ENCODE measurements around the gene ZNF521.

Gene ZNF521

GRCh38 chr18:25111377-25112288 is 240.3 kb downstream of the ZNF521 start:
- no peak for DNase-seq

DNA sequence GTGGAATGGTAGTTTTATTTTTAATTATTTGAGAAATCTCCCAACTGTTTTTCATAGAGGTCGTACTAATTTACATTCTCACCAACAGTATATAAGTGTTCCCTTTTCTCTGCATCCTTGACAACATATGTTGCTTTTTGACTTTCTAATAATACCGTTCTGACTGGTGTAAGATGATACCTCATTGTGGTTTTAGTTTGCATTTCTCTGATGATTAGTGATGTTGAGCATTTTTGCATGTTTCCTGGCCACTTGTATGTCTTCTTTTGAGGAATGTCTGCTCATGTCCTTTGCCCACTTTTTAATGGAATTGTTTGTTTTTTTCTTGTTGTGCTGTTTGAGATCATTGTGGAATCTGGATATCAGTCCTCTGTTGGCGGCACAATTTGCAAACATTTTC is 242.5 kb downstream of the ZNF521 start:
- no peak for DNase-seq

- DNase-seq = no peak
Observed at GRCh38 chr18:25103468-25104155, 248.4 kb downstream of the ZNF521 start.

- no peak for DNase-seq
Observed at GRCh38 chr18:25102662-25103061, 249.3 kb downstream of the ZNF521 start.

DNA sequence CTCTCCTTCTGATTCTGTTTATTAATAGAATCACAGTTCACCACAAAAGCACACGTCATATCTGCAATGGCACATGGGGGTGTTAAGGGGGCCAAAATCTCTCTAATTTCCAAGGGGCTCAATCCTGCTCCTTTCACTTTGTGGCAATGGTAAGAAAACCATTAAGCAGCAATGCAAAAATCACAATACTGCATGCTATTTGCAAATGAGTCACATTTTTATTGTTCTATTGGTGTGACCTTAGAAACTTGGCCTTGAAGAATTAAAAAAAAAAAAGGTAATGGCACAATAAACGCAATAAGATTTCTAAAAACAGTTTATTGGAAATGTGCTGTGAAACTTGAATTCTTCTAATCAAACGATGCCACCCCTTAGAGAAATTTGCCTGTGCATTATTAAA is 251.5 kb downstream of the ZNF521 start:
- DNase-seq = no peak

GRCh38 chr18:25099895-25100294 is 252.1 kb downstream of the ZNF521 start:
- DNase-seq = no peak

DNA sequence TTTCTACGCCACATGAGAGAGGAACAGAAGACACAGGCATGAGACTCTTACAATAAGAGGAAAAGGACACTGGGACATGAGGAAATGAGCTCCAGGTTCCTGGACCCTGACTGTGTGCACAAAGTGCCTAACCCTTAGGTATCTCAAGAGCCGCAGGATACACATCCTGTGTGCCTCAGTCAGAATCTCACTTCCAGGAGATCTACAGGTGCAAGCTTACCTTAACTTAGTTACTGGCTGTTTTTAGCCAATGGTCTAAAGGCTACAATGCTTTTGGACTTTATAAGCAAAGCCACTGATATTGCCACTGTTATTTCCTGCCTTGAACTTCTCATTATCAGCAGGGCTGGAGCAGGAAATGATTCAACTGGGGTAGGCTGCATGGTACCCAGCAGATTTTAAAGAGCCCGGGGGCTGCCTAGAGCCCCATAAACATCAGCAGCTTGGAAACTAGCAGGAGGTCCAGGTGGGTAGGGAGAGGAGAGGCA is 254.4 kb downstream of the ZNF521 start:
- no peak for DNase-seq

- no peak for DNase-seq
Observed at GRCh38 chr18:25097057-25097456, 254.9 kb downstream of the ZNF521 start.

- DNase-seq = no peak
Observed at GRCh38 chr18:25093141-25093540, 258.8 kb downstream of the ZNF521 start.

DNA sequence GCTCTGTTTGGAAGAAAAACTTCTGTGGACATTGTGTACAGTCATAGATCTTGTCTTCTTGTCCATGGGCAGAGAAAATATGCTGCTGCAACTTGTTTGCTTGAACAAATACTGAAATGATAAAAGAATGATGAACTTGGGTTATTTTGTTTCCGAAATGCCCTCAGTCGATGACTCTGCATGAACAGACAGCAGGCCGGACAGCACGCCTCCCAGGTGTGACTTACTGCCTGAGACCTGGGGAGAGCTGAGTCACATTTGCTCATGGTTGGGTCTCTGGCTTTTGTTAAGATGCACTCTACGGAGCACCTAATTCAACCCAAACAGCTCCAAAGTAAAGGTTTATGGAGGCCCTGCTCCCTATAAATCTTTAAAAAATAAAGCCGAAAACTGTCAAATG is 262.5 kb downstream of the ZNF521 start:
- no peak for DNase-seq

DNA sequence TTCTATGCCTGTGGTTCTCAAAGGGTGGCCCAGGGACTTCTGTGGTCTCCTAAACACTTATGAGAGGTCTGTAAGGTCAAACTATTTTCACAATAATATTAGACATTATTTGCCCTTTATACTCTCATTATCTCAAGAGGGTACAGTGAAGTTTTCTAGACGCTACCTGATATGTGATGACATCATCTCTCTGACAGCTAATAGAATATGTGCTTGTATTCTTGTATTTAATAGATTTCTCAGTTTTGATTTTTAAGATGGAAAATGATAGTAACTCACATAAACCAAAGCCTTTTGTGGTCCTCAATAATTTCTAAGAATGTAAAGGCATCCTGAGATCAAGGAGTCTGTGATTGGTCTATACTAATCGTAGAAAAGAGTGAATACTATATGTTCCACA is 265.1 kb downstream of the ZNF521 start:
- no peak for DNase-seq

- no peak for DNase-seq
Observed at GRCh38 chr18:25081001-25081400, 271.0 kb downstream of the ZNF521 start.

- no peak for DNase-seq
Observed at GRCh38 chr18:25080211-25080610, 271.8 kb downstream of the ZNF521 start.

DNA sequence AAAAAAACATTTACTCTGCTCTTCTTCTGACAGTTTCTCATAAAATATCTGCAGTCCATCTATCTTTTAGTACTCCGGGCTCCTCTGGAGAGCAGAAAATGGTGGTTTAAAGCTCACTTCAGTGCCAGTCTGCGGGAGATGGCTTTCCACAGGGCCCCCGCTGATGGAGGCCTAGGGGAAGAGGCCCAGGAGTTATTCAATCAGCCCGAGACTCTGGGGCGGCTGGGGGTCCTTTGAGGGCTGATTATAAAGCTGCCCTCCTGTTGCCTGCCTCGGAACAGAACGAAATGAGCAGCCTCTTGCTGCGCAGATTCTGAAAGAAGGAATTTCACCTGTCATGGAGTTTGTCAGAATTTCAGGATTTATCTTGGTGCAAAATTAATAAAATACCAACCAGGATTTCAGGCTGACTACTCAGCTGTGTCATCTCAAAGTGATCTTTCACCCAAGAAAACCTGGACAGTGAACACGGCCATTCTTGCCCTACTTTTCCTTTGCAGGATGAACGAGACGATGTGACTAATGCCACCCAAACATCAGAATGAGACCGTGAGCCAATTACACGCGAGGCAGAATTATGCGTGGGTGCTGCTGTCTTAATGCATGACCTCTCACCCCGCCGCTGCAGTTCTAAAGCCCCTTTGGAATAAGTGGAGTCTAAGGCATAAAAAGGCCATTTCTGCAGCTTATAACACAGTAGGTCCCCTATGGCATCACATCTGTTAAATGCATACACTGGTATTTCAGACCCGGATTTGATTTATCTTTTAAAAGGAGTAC is 273.8 kb downstream of the ZNF521 start:
- DNase-seq = no peak

DNA sequence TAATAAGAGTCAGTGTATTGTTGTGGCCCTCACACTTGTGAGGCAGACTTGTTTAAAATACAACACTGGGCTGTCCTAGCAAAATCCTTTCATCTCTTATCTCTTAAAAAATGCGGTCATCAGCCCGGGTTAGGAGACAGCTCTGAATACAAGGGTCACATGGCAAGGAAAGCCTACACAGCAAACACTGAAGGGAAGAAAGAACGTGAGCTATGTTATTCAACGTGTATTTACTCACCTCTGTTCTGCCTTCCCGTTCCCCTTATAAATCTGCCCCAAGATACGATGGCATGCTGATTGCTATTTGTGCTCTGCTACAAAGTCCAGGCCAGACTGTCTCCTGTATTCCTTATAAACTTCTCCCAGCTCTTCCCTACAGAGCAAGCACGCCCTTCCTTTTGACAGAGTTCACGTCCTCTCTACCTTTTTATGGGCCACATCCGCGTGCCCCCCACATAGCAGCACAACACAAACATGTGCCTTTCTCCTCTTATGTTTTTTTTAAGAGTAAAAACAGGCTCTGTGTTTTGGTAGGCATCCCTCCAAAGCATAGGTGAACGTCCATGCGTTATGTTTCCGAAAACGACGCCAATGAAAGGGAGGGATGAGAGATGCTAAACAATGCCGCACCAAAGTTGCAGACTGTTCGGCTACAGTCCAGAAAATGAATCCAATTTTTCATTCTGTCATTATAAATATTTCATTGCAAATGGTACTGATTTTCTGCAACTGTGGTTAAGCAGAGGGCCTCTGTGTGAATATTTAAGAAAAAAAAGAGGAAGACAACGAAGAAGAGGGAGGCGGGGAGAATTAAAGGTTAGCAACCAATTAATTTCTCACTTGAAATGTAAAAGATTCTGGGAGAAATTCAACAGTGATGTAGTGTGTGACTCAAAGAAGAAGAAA is 274.7 kb downstream of the ZNF521 start:
- no peak for DNase-seq

GRCh38 chr18:25075783-25076182 is 276.2 kb downstream of the ZNF521 start:
- no peak for DNase-seq

DNA sequence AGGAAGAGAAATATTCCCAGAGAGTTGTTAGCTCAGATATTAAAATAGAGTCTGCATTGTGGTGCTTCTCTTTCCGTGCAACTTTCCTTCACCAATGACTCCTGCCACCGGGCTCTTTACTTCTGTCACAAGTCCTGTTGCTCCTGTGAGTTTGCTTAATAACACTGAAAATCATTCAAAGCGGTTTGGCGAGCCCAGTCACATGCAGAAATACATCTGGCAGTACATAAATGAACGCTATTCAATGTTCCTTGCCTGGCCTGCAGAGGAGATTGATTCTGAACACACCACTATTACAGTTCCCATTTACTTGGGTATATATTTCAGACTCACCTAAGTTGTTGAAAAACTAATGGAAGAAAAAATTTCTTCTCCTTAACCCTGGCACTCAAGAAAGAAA is 276.6 kb downstream of the ZNF521 start:
- DNase-seq = no peak

- no peak for DNase-seq
Observed at GRCh38 chr18:25074925-25075324, 277.0 kb downstream of the ZNF521 start.

GRCh38 chr18:25072205-25072604 is 279.8 kb downstream of the ZNF521 start:
- no peak for DNase-seq

GRCh38 chr18:25067275-25068025 is 284.5 kb downstream of the ZNF521 start:
- no peak for DNase-seq

DNA sequence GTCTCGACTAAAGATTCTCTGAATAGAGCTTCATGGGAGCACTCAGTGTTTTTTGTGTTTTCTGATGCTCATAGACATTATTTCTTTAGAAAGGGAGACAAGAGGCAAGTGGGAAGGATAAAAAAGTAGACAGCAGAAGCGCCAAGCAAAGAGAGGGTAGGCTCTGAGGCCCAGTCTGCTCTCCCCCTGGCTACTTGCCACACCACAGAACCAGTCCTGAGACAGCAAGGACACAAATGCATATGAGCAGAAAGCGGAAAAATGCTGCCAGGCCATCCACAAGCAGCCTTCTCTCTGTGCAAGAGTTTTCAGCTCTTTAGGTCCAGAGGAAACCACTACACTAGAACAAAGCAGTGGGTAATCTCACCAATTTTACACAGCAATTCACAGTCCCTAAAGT is 285.4 kb downstream of the ZNF521 start:
- no peak for DNase-seq

All from activated T-cell treated with anti-CD3 and anti-CD28 coated beads, Interleukin-2, amount 50 U/mL, for 1 hour (primary cell).